Fibroblast of mammary gland (primary cell): ENCODE measurements around the gene USP35.

Experiments used
- DNase-seq: peaks from one replicate; pipeline ENCODE4 v3.0.0-alpha.2; 2010; ENCODE audit warnings: low read depth
- H3K4me3 ChIP-seq: 2 replicates; pipeline ENCODE4 v1.5.1; 2011; ENCODE audit warnings: low read depth, mild to moderate bottlenecking, low read length, moderate library complexity; ENCODE audit not compliant: control insufficient read depth
- TF ChIP-seq, protein P1 (sequence below): conservative IDR thresholded peaks from 2 replicates; pipeline ENCODE4 v1.5.1; 2011; ENCODE audit warnings: low read depth, low read length, inconsistent platforms; ENCODE audit not compliant: control insufficient read depth, insufficient read depth

USP35 gene

DNA sequence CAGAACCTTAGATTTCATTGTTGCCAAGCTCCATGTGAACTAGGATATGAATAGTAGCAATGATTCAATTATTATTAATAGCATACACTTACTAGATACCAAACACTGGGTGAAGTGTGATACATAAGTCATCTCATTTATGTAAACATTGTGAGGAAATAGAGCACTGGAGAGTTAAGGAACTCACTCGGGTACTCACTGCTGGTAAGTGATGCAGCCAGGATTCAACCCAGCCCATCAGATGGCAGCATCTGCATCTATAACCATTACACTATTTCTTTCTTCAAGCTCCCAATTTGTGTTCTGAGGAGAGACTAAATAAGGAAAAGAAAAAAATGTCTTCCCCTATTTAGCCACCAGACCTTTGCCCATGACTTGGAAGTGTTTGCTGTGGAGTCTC is 39.1 kb upstream of the USP35 start:
- peak; percentile 80 for DNase-seq
- TF ChIP-seq, protein P1, sequence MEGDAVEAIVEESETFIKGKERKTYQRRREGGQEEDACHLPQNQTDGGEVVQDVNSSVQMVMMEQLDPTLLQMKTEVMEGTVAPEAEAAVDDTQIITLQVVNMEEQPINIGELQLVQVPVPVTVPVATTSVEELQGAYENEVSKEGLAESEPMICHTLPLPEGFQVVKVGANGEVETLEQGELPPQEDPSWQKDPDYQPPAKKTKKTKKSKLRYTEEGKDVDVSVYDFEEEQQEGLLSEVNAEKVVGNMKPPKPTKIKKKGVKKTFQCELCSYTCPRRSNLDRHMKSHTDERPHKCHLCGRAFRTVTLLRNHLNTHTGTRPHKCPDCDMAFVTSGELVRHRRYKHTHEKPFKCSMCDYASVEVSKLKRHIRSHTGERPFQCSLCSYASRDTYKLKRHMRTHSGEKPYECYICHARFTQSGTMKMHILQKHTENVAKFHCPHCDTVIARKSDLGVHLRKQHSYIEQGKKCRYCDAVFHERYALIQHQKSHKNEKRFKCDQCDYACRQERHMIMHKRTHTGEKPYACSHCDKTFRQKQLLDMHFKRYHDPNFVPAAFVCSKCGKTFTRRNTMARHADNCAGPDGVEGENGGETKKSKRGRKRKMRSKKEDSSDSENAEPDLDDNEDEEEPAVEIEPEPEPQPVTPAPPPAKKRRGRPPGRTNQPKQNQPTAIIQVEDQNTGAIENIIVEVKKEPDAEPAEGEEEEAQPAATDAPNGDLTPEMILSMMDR: peak; percentile 35

DNA sequence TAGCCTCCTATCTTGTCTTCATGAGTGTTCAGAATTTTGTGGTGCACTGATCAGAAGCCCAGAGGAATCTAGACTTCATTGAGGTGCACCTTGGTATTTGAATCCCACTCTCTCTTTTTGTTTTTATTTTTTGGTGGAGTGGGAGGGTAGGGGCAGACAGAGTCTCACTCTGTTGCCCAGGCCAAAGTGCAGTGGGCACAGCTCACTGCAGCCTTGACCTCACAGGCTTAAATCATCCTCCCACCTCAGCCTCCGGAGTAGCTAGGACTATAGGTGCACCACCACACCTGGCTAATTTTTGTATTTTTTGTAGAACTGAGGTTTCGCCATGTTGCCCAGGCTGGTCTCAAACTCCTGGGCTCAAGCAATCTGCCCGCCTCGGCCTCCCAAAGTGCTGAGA is 38.4 kb upstream of the USP35 start:
- TF ChIP-seq, protein P1: no peak
- H3K4me3 ChIP-seq: no peak overlapping the region

More for the DNA sequence above, 39.1 kb upstream of the USP35 start:
- no peak overlapping the region for H3K4me3 ChIP-seq

DNA sequence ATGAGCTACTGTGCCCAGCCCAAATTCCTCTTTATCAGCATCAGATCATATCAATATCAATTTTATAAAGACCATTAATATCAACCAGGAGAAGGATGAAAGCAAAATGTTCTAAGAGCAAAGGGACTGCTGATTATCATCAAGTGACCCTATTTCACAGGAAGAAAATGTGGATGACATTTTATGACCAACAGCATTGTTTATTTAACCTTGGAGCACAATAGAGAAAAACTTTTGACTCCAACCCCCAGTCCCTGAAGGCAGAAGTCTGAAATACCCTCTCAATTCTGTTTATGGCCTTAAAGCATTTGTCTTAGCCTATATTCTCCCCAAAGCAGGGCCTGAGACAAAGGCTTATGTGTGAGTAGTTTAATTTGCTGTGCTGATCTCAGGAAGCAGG is 38.0 kb upstream of the USP35 start:
- TF ChIP-seq, protein P1: no peak
- H3K4me3 ChIP-seq: no peak overlapping the region
- DNase-seq: no peak

More for the DNA sequence above, 38.4 kb upstream of the USP35 start:
- no peak for DNase-seq

DNA sequence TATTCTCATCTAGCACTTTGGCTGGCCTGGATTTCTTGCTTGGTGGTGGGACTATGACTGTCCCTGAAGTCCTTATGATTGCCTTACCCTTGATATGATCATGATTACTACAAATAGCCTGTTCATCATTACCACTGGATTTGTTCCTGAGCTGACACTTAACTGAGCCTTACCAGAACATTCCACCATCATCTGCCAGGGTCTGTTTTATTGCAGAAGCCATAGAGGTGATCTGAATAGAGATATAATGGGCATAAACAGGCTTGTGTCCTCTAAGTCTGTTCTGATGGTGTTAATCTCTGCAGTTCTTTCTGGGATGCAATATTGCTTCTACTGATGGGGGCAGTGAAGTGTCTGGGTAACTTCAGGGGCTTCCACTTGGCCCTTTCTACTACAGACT is 36.9 kb upstream of the USP35 start:
- no peak overlapping the region for H3K4me3 ChIP-seq
- DNase-seq: no peak
- TF ChIP-seq, protein P1: no peak

DNA sequence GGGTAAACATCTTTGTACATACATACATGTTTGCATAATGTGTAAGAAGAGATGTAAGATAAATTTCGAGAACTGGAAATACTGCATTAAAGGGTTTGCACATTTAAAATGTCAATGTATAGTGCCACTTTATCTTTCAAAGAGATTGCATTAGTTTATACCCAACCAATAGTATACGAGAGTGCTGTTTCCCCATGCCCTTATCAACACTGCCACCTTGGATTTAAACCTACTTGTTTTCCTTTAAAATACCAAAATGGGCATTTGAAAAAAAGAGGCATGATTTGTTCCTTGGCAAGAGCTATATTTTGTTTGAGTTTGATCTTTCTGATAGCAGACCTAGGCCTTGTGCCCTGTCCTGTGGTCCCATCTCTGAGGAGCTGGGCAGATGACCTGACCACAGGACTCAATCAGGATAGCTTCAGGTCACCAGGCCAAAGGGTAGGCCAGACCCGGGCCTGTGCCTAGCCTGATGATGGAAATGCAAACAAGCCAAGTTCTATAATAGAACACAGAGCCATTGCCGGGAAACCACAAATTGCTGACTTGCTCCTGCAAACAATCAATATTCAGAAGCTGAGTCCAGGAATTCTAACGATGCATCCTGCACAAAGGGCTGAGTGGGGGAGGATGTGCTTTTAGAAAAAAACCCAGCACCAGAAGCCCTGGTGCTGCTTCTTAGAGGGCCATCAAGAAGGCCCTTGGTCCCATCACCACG is 32.4 kb upstream of the USP35 start:
- no peak overlapping the region for H3K4me3 ChIP-seq
- DNase-seq: no peak
- TF ChIP-seq, protein P1: no peak

DNA sequence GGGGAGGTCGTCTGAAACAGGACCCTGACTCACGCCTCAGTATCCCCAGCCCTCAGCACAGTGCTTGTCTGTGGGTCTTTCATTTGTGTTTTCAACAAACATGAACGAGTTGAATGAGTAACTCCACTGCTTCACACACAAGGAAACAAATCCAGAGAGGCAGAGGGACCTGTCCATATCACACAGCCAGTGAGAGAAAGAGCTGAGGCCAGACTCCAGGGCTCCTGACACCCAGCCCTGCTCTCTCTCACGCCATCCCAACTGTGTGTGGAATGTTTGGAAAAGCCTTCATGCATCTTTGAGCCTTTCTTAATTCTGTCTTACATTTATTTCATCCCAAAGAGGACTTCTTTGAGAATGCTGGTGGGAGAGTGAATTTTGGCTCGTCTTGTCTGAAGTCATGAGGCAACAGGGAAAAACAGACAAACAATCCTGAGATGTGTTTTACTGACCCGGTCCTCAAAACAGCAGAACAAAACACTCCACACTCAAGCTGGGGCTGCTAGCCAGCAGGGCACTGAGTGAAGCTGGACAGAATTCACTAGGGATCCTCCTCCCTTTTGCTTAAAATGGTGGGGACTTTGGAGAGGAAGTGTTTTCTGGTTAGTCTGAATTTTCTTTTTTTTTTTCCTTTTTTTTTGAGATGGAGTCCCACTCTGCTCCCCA is 29.6 kb upstream of the USP35 start:
- DNase-seq: no peak
- no peak overlapping the region for H3K4me3 ChIP-seq
- TF ChIP-seq, protein P1: no peak
